H1 (cell line): ENCODE measurements around the gene ALDH1B1. TPM values are rescaled to one million over a fixed set of nuclear protein-coding genes. Genes with fewer than 3 reads are reported as not detected.

Source experiments
- E2F6 ChIP-seq: IDR thresholded peaks from 2 replicates; pipeline ENCODE4 v1.6.1; 2012; ENCODE audit warnings: inconsistent platforms
- NANOG ChIP-seq: IDR thresholded peaks from 2 replicates; pipeline ENCODE4 v1.6.1; 2011; ENCODE audit warnings: low read length, low read depth, mild to moderate bottlenecking, inconsistent platforms; ENCODE audit not compliant: insufficient read depth, poor library complexity, severe bottlenecking
- TAF7 ChIP-seq: optimal IDR thresholded peaks from 2 replicates; pipeline ENCODE3; 2011; ENCODE audit warnings: low read depth, mild to moderate bottlenecking, inconsistent platforms, low read length, moderate library complexity, borderline replicate concordance
- polyA plus RNA-seq, 7 experiments: library from polyadenylated mRNA; depleted of rRNA in 3 of 7; stranded (reverse) in 5 of 7; unstranded in 2 of 7; fragments of >200 nt in 5 of 7; fragments of 200-250 nt in 2 of 7; gene quantifications; 1 replicate in 5 of 7; 2 replicates in 1 of 7; 4 replicates in 1 of 7; pipeline versions ENCODE4 v1.2.1 to v1.2.3, GENCODE V29; 2011 to 2013; ENCODE audit warnings: missing spikeins in 2 of 7, mixed read lengths in 2 of 7
- total RNA-seq: library from RNA; stranded (reverse); fragmentation: NEBNext Ultra II Directional; extraction: Animal tissue kit (Norgen Biotek cat#: 25700); gene quantifications from 2 replicates; pipeline ENCODE4 v1.2.1, GENCODE V29; 2021

ALDH1B1 gene
- total and polyA plus RNA-seq, 2 of the 8 experiments (the other 6 are each of a cell fraction or from before 2014, with no cell fraction given): 41.6 to 78.7 TPM

GRCh38 chr9:38390851-38391250 is 1.7 kb upstream of the ALDH1B1 start (continued):
- no peak for TF ChIP-seq NANOG
- TF ChIP-seq E2F6: no peak
- no peak for TF ChIP-seq TAF7
